Karpas-422 (cell line): ENCODE measurements around the gene PCDHA5. TPM values are rescaled to one million over a fixed set of nuclear protein-coding genes. Genes with fewer than 3 reads are reported as not detected.
A peak's percentile ranks its signal among the peaks of the same experiment; 100 is the strongest.
"Not testable (repeated sequence)": the region's sequence is repeated elsewhere in the genome, so short reads cannot be mapped to it uniquely, and the experiment has no call there.

Experiments used
- DNase-seq: peaks from one replicate; pipeline ENCODE4 v3.0.0-alpha.2; 2015
- H2AFZ ChIP-seq: fragments of 200-600 bp; sonication (generic); 2 replicates; pipeline ENCODE4 v1.6.1; 2014; ENCODE audit warnings: antibody characterized with exemption, low read length, mixed read lengths
- H3K27ac ChIP-seq: fragments of 200-600 bp; sonication (generic); 2 replicates; pipeline ENCODE4 v1.5.1; 2014; ENCODE audit warnings: mild to moderate bottlenecking, low read length, moderate library complexity
- H3K27me3 ChIP-seq: fragments of 200-600 bp; sonication (generic); 2 replicates; pipeline ENCODE4 v1.6.1; 2014; ENCODE audit warnings: low read length, mixed read lengths
- H3K36me3 ChIP-seq: fragments of 200-600 bp; sonication (generic); 2 replicates; pipeline ENCODE4 v1.6.1; 2014; ENCODE audit warnings: low read length, mixed read lengths; ENCODE audit not compliant: insufficient read depth
- H3K4me1 ChIP-seq: fragments of 200-600 bp; sonication (generic); 2 replicates; pipeline ENCODE4 v1.6.1; 2014; ENCODE audit warnings: mild to moderate bottlenecking, low read length, mixed read lengths
- H3K4me2 ChIP-seq: fragments of 200-600 bp; sonication (generic); 2 replicates; pipeline ENCODE4 v1.6.1; 2014; ENCODE audit warnings: low read length, low read depth, mild to moderate bottlenecking; ENCODE audit not compliant: poor library complexity, severe bottlenecking
- H3K4me3 ChIP-seq: fragments of 200-600 bp; sonication (generic); 2 replicates; pipeline ENCODE4 v1.5.1; 2014; ENCODE audit warnings: mild to moderate bottlenecking, antibody characterized with exemption, low read length, mixed read lengths
- H3K79me2 ChIP-seq: fragments of 200-600 bp; sonication (generic); 2 replicates; pipeline ENCODE4 v1.6.1; 2014; ENCODE audit warnings: mild to moderate bottlenecking, low read length, mixed read lengths
- H3K9ac ChIP-seq: fragments of 200-600 bp; sonication (generic); 2 replicates; pipeline ENCODE4 v1.6.0; 2014; ENCODE audit warnings: low read length
- H3K9me2 ChIP-seq: fragments of 200-600 bp; sonication (generic), shearing (Covaris generic); replicated peaks from 2 replicates; pipeline ENCODE4 v1.6.0; 2014; ENCODE audit warnings: mild to moderate bottlenecking, low read length, moderate library complexity; ENCODE audit not compliant: insufficient read depth
- H3K9me3 ChIP-seq: fragments of 300-700, 200-600 bp; sonication (generic); 2 replicates; pipeline ENCODE4 v1.6.1; 2014; ENCODE audit warnings: low read length, mixed read lengths
- H4K20me1 ChIP-seq: fragments of 200-600 bp; sonication (generic); 2 replicates; pipeline ENCODE4 v1.6.1; 2014; ENCODE audit warnings: mild to moderate bottlenecking, antibody characterized with exemption, low read length, low read depth; ENCODE audit not compliant: insufficient read depth
- total RNA-seq: library from RNA; depleted of rRNA; stranded (reverse); fragments of >200 nt; shearing (Covaris generic); gene quantifications from 2 replicates; pipeline ENCODE4 v1.2.3, GENCODE V29; 2014; ENCODE audit warnings: low replicate concordance

Gene PCDHA5
- total RNA-seq, 1 experiment from 2014 or later: not detected

- H3K36me3 ChIP-seq: no peaks in the 10 kb centered on the region
- no peak overlapping the region for H3K4me2 ChIP-seq
- H3K4me1 ChIP-seq: no peaks in the 10 kb centered on the region
- H2AFZ ChIP-seq: no peak overlapping the region
- no peak overlapping the region for H3K4me3 ChIP-seq
- no peaks in the 10 kb centered on the region for H4K20me1 ChIP-seq
- no peaks in the 10 kb centered on the region for H3K79me2 ChIP-seq
- H3K9me3 ChIP-seq: no peaks in the 10 kb centered on the region
- H3K9me2 ChIP-seq: no peaks in the 10 kb centered on the region
- DNase-seq: no peak
- H3K27ac ChIP-seq: no peak overlapping the region
- no peaks in the 10 kb centered on the region for H3K27me3 ChIP-seq
- H3K9ac ChIP-seq: no peak overlapping the region
Observed at GRCh38 chr5:140795259-140795641, 26.2 kb upstream of the PCDHA5 start.

GRCh38 chr5:140796072-140796717 is 25.2 kb upstream of the PCDHA5 start:
- H3K4me3 ChIP-seq, H3K36me3 ChIP-seq, H4K20me1 ChIP-seq, DNase-seq, H3K27me3 ChIP-seq, H2AFZ ChIP-seq, H3K79me2 ChIP-seq, H3K4me1 ChIP-seq, H3K9me2 ChIP-seq, H3K4me2 ChIP-seq, H3K9ac ChIP-seq, H3K27ac ChIP-seq, H3K9me3 ChIP-seq: not testable (repeated sequence)

- Histone ChIP-seq H3K79me2 (no peaks in the 10 kb centered on the region), H2AFZ (no peak overlapping the region), H3K36me3 (no peaks in the 10 kb centered on the region), H3K27ac (no peak overlapping the region), H3K4me2 (no peak overlapping the region), H3K4me3 (no peak overlapping the region), H3K27me3 (no peaks in the 10 kb centered on the region), H3K4me1 (no peaks in the 10 kb centered on the region), H4K20me1 (no peaks in the 10 kb centered on the region), H3K9ac (no peak overlapping the region), H3K9me2 (no peaks in the 10 kb centered on the region), H3K9me3 (no peaks in the 10 kb centered on the region)
- no peak for DNase-seq
Observed at GRCh38 chr5:140796718-140797095, 24.7 kb upstream of the PCDHA5 start.

GRCh38 chr5:140800816-140801493 is 20.5 kb upstream of the PCDHA5 start, which contains the start of gene PCDHA3:
TSS of gene PCDHA3 (plus strand) at chr5:140801057.
- H3K79me2 ChIP-seq: no peaks in the 10 kb centered on the region
- H3K9me3 ChIP-seq: no peaks in the 10 kb centered on the region
- H3K4me2 ChIP-seq: no peak within 1 kb of the TSS
- no peak within 1 kb of the TSS for H2AFZ ChIP-seq
- no peaks in the 10 kb centered on the region for H4K20me1 ChIP-seq
- no peaks in the 10 kb centered on the region for H3K4me1 ChIP-seq
- H3K27me3 ChIP-seq: no peaks in the 10 kb centered on the region
- H3K9me2 ChIP-seq: no peaks in the 10 kb centered on the region
- H3K27ac ChIP-seq: no peak within 1 kb of the TSS
- H3K36me3 ChIP-seq: no peaks in the 10 kb centered on the region
- peak; percentile 41 for DNase-seq
- no peak within 1 kb of the TSS for H3K9ac ChIP-seq
- no peak within 1 kb of the TSS for H3K4me3 ChIP-seq

- no peaks in the 10 kb centered on the region for H4K20me1 ChIP-seq
- no peak overlapping the region for H3K4me2 ChIP-seq
- no peak overlapping the region for H2AFZ ChIP-seq
Observed at GRCh38 chr5:140801494-140801841, 19.9 kb upstream of the PCDHA5 start.

GRCh38 chr5:140802381-140802780 is 19.0 kb upstream of the PCDHA5 start:
- not testable (repeated sequence) for H3K4me3 ChIP-seq, H3K27ac ChIP-seq, H3K4me2 ChIP-seq, H3K9me2 ChIP-seq, H3K4me1 ChIP-seq, H4K20me1 ChIP-seq, H3K9me3 ChIP-seq, H3K9ac ChIP-seq, DNase-seq, H2AFZ ChIP-seq, H3K79me2 ChIP-seq, H3K27me3 ChIP-seq, H3K36me3 ChIP-seq

More at GRCh38 chr5:140801494-140801841, 19.9 kb upstream of the PCDHA5 start:
- Histone ChIP-seq H3K9ac (no peak overlapping the region), H3K79me2 (no peaks in the 10 kb centered on the region), H3K9me3 (no peaks in the 10 kb centered on the region), H3K4me1 (no peaks in the 10 kb centered on the region), H3K27me3 (no peaks in the 10 kb centered on the region), H3K4me3 (no peak overlapping the region), H3K27ac (no peak overlapping the region), H3K9me2 (no peaks in the 10 kb centered on the region), H3K36me3 (no peaks in the 10 kb centered on the region)
- no peak for DNase-seq

- H3K9me3 ChIP-seq: no peaks in the 10 kb centered on the region
- no peaks in the 10 kb centered on the region for H3K79me2 ChIP-seq
- no peak overlapping the region for H3K9ac ChIP-seq
- H3K4me2 ChIP-seq: no peak overlapping the region
- H3K9me2 ChIP-seq: no peaks in the 10 kb centered on the region
- no peak overlapping the region for H3K4me3 ChIP-seq
- H3K4me1 ChIP-seq: no peaks in the 10 kb centered on the region
- no peaks in the 10 kb centered on the region for H3K27me3 ChIP-seq
- no peak overlapping the region for H2AFZ ChIP-seq
- DNase-seq: no peak
- H3K36me3 ChIP-seq: no peaks in the 10 kb centered on the region
- no peak overlapping the region for H3K27ac ChIP-seq
- no peaks in the 10 kb centered on the region for H4K20me1 ChIP-seq
Observed at GRCh38 chr5:140802781-140803271, 18.6 kb upstream of the PCDHA5 start.

- Histone ChIP-seq H3K4me1 (no peaks in the 10 kb centered on the region), H3K9ac (no peak within 1 kb of the TSS), H3K27ac (no peak within 1 kb of the TSS), H2AFZ (no peak within 1 kb of the TSS), H3K4me3 (no peak within 1 kb of the TSS), H3K9me3 (no peaks in the 10 kb centered on the region), H3K27me3 (no peaks in the 10 kb centered on the region), H4K20me1 (no peaks in the 10 kb centered on the region), H3K79me2 (no peaks in the 10 kb centered on the region), H3K36me3 (no peaks in the 10 kb centered on the region), H3K4me2 (no peak within 1 kb of the TSS), H3K9me2 (no peaks in the 10 kb centered on the region)
- DNase-seq: no peak
Observed at GRCh38 chr5:140806834-140807775, 14.3 kb upstream of the PCDHA5 start, which contains the start of gene PCDHA4. TSS of gene PCDHA4 (plus strand) at chr5:140807068.
